Spleen (tissue), 7 donors: Measurements from ENCODE around the gene CDK5R1.

Experiments used
- CTCF ChIP-seq, 11 experiments: fragments of 200-600 bp in 7 of 11; fragments of 450-650 bp in 4 of 11; sonication (generic) in 4 of 11; IDR thresholded peaks in 8 of 11; conservative IDR thresholded peaks in 3 of 11; 1 replicate in 7 of 11; 2 replicates in 4 of 11; pipeline versions ENCODE4 v1.4.0 to v1.8.0; 2016 to 2021; ENCODE audit warnings: antibody characterized with exemption in 11 of 11, inconsistent platforms in 4 of 11, mild to moderate bottlenecking in 1 of 11
- POLR2A ChIP-seq, 3 donors: fragments of 450-650 bp; IDR thresholded peaks; one replicate each; pipeline ENCODE4 v1.5.1; 2017; ENCODE audit warnings: antibody characterized with exemption in 3 of 3, mild to moderate bottlenecking in 1 of 3
- donor health status: DM: no; HTN: no; CAD: no; lungs with moderate emphysema.
- donor health status: DM: no; HTN: no; CAD: no.
- donor health status: DM: no; HTN: no; CAD: no.

DNA sequence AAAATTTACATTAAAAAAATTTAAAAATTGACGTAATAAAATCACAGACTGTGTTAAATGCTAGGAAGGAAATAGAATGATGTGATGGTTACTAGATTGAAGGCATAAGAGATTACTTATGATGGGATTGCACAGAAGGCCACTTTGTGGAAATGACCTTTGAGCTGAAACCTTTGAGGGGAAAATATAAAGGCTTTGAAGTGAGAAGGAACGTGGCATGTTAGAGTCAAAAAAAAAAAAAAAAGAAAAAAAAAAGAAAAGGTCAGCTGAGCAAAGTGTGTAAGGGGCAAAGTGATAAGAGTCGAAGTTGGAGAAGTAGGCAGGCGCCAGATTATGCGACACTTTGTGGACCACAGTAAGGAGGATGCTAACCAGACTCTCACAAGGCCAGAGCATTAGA is 46.1 kb upstream of the CDK5R1 start:
- no peak for TF ChIP-seq CTCF (IDR thresholded peaks at IDR 0.05 in 8 of 11, conservative IDR thresholded peaks at IDR 0.05 in 3 of 11)
- no peak for TF ChIP-seq POLR2A (IDR thresholded peaks at IDR 0.05)
